Measurements from ENCODE around the gene ING4.

DNA sequence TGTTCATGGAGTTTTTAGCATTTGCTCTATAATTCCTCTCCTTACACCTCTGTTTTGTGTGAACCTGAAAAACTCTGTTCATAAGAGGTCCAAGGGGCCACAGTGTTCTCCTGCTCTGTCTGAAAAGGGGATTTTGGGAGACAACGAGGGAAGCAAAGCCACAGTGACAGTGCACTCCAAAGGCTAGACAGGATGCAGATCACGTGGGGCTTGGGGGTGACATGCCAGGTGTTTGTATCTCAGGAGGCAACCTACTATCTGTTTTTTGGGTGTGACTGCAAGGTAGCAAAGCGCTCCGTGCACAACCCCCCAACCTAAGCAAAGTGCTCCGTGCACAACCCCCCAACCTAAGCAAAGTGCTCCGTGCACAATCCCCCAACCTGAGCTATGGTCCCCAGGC lies 50.7 kb downstream of the ING4 start:
- TF ChIP-seq, protein P1, sequence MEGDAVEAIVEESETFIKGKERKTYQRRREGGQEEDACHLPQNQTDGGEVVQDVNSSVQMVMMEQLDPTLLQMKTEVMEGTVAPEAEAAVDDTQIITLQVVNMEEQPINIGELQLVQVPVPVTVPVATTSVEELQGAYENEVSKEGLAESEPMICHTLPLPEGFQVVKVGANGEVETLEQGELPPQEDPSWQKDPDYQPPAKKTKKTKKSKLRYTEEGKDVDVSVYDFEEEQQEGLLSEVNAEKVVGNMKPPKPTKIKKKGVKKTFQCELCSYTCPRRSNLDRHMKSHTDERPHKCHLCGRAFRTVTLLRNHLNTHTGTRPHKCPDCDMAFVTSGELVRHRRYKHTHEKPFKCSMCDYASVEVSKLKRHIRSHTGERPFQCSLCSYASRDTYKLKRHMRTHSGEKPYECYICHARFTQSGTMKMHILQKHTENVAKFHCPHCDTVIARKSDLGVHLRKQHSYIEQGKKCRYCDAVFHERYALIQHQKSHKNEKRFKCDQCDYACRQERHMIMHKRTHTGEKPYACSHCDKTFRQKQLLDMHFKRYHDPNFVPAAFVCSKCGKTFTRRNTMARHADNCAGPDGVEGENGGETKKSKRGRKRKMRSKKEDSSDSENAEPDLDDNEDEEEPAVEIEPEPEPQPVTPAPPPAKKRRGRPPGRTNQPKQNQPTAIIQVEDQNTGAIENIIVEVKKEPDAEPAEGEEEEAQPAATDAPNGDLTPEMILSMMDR (conservative IDR thresholded peaks at IDR 0.05; ENCODE audit: low read depth, low read length) = no peak
- TF ChIP-seq EZH2 (IDR thresholded peaks at IDR 0.05; ENCODE audit: low read length, unreplicated experiment) (no peak), EZH2phosphoT487 (IDR thresholded peaks at IDR 0.05; ENCODE audit: borderline replicate concordance, low read length) (no peak)

Measured in PC-3 (cell line).